GM18858 (cell line): Measurements from ENCODE around the gene AKAP8L.
A peak's percentile ranks its signal among the peaks of the same experiment; 100 is the strongest.

ENCODE experiments used
- ATAC-seq: cut with Tn5 transposase; IDR thresholded peaks from one replicate; pipeline ENCODE4 v1.9.1; 2021; ENCODE audit not compliant: unreplicated experiment

AKAP8L gene, protein sequence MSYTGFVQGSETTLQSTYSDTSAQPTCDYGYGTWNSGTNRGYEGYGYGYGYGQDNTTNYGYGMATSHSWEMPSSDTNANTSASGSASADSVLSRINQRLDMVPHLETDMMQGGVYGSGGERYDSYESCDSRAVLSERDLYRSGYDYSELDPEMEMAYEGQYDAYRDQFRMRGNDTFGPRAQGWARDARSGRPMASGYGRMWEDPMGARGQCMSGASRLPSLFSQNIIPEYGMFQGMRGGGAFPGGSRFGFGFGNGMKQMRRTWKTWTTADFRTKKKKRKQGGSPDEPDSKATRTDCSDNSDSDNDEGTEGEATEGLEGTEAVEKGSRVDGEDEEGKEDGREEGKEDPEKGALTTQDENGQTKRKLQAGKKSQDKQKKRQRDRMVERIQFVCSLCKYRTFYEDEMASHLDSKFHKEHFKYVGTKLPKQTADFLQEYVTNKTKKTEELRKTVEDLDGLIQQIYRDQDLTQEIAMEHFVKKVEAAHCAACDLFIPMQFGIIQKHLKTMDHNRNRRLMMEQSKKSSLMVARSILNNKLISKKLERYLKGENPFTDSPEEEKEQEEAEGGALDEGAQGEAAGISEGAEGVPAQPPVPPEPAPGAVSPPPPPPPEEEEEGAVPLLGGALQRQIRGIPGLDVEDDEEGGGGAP

DNA sequence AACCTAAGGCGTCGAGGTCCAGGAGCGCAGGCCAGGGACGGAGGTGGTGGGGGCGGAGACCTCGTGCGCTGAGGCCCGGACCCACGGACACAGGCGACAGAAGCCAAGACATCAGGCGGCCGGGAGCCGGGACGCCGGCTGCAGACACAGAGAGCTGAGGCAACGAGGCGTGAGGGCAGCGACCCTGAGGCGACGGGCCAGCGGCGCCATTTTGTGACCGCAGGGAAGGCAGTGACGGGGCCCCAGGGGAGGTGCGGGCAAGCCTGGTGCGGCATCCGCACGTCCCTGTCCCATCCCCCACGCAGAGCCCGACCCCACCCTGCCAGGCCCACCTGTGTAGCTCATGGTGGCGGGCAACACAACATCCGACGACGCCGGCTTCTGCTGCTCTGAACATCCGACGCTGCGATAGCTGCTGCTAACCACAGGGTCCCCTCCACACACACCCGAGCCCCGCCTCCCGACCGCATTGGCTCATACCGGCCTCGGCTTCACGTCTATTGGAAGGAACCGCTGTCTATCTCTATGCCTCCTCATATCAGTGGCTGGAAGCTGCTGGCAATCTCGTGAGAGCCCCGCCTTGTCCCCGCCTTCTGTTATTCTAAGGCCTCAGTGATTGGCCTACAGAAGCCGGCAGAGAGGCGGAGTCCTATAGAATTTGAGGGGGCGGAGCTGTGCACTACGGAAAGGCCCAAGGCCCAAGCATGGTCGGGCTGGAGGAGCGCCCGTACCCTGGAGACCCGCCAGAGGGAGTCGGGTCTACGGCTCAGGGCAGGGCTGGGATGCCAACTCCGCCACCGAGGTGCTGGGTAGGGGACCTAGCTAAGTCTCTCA is at the start of gene AKAP8L:
AKAP8L (minus strand) TSS at position 410 of the 834 bp plus-strand sequence; CDS start at position 345, 65 bp downstream.
- ATAC-seq: peak; percentile 85

DNA sequence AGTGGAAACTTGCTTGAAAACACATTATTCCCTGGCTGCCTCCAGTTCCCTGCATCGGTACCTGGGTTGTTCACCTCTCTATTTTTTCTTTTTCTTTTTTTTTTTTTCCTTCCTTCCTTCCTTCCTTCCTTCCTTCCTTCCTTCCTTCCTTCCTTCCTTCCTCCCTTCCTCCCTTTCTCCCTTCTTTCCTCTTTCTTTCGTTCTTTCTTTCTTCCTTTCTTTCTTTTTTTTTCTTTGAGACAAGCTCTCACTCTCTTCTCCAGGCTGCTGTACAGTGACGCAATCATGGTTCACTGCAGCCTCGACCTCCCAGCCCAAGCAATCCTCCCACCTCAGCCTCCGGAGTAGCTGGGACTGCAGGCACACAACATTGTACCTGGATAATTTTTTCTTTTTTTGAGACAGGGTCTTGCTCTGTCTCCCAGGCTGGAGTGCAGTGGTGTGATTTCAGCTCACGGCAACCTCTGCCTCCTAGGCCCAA is 49.0 kb upstream of the AKAP8L start:
- ATAC-seq: no peak

DNA sequence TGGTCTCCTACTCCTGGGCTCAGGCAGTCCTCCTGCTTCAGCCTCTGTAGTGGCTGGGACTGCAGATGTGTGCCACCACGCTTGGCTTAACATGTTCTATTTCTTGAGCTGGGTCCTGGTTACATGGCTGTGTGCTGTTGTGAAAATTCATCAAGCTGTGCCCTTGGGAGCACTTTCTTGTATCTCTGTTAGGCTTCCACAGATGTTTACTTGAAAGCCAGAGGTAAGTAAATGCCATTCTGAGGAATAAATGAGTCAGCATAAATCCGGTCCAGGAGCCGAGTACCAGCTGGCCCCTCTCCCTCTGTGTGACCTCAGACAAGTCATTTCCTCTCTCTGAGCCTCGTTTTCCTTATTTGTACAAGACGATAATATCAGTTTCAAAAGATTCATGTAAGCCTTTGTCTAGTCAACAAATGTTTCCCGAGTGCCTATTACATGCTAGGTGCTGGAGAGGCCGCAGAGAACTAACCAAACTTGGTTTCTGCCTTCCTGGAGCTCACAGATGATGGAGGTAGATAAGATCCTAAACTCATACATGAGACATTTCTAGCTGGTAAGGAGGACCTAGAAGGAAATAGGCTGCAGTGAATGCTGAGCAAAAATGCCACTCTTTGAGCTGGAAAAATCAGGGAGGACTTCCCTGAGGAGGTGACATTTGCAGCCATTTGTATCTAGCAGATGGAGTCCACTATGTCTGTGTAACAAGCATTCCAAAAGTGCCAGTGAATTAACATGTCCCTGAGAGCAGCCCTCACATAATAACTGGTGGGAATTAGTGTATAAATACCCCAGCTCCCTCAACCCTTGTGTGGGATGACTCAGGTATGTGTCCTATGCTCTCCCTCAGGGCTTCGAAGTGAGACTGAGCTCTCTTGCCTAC is 48.3 kb upstream of the AKAP8L start:
- ATAC-seq: no peak

DNA sequence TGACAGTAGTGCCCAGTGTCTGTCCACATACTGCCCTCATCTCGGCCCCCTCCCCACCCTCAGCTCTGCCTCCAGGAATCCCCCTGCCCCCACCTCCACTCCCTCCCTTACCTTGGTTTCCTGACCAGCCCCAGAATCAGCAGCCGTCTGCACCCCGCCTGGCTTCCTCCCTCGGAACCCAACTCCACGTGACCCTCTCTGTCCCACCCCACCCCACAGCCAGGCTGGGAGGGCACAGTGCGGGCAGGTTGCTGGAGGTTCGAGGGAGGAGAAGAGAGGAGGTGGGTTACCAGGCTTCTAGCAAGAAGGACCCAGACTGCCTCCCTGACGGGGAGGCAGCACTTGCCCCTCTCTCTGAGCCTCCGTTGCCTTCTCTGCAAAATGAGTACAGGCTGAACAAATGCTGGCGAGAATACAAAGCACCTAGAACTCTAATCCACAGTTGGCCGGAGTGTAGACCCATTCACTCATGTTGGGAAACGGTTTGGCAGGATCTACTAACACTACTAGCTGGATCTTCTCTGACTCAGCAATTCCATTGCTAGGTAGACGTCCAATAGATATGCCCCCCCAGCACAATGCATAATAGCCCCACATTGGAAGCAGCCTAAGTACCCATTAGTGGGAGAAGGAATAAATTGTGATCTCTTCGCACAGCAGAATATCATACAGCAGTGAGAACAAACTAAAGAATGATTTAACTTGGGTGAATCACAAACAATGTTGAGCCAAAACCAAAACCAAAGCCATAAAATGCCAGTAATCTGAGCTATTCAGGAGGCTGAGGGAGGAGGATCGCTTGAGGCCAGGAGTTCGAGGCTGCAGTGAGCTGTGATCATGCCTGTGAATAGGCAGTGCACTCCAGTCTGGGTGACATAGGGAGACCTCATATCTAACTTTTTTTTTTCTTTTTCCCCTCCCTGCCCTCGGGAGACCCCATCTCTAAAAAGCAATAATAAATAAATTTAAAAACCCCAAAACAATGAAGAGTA is 45.9 kb upstream of the AKAP8L start, which contains the start of gene RASAL3:
RASAL3 (minus strand) TSS at position 151 of the 992 bp plus-strand sequence. CDS start 186 bp downstream, outside the sequence.
- ATAC-seq: no peak

DNA sequence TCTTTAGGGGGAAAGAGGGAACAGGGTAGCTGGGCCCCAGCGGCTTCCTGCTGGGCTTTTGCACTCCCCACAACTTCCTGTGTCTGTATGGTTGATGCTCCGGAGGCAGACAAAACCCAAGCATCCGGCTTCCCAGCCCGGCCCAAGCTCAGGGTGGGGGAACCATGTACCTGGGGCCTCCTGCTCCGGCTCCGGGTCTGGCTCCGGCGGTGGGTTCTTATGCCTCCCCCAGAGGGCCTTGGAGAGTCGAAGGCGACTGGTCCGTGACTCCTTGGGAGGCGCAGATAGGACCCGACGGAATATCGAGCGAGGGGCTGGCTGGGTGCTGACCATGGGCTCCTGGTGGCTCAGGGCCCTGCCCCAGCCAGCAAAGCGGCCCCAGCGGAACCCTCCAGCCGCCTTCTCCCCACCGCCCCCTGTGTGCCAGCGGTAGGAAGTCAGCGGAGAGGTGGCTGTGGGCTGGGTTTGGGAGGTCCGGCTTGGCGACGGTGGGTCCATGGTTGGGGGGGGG is 45.1 kb upstream of the AKAP8L start:
- no peak for ATAC-seq

DNA sequence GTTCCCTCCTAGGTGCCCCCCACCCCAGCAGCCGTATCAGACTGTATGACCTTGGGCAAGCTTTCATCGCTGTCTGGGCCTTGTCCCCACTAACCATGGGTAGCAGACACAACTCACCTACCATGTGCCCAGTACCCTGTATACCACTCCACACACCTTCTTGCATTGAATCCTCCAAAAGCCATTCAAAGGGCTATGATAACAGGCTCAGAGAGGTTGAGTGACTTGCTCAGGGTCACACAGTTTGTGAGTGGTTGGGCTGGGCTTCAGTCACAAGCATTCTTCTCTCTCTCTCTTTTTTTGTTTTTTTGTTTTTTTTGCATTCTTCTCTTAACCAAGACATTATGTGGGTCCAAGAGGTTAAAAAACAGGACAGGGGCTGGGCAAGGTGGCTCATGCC is 42.9 kb upstream of the AKAP8L start:
- no peak for ATAC-seq

DNA sequence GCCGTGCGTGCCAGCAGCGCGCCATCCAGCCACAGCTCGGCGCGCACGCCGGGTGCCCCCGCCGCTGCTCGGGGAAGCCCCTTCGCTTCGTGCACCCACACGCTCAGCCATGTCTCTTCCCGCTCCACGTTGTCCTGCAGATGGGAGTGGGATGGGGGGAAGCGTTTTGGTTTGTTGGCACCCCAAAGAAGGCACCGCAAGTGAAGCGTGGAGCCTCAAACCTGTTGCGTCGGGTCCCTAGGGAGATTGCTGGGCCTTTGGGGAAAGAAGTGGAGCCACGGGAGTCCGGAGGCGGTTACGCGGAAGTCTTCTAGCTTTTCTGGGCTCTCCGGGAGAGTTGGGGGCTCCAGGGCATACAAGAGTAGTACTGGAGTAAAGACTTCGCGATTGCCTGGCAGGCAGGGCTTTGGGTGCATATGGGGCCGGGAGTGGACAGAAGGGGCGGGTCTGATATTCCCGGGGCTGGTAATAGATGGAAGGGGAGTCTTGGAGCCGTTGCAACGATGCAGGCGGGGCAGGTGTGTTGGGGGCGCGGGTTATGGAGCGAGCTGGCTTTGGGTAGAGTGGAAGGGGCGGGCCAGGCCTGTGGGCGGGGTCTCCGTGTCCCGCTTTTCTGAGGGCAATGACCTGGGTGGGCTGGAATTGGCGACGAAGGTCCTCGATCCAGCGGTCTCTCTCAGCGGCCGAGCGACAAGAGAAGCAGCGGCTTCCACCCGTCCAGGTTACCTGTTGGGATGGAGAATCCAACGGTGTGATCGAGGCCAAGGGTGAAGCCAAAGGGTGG is 39.1 kb upstream of the AKAP8L start:
- ATAC-seq: no peak

DNA sequence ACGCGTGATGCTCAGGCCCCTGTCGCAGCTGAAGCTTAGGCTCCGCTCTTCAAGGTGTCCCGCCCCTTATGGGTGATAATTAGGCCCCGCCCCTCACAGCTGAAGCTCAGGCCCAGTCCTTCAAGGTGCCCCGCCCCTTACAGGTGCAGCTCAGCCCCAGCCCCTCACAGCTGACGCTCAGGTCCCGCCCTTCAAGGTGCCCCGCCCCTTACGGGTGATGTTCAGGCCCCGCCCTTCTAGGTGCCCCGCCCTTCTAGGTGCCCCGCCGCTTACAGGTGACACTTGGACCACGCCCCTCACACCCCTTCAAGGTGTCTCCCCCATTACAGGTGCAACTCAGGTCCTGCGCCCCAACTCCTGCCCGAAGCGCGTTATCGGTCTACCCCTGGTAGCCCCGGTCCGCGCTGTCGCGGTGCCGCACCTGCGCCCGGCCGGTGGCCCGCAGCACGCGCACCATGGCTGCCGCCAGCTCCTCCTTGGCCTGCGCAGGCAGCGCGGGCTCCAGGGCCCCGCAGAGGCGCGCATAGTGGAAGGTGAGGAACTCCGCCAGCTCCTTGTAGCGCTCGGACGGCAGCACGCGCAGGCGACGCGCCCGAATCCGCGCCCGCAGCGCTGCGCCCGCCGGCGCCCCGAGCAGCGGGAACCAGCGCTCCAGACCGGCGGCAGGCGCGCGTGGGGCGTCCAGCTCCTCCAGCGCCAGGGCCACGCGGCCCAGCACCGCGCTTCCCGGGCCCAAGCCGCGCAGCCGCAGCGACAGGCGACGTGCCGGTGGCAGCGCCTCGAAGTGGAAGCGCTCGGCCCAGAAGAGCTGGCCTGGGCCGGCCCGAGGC is 38.3 kb upstream of the AKAP8L start:
- ATAC-seq: no peak

DNA sequence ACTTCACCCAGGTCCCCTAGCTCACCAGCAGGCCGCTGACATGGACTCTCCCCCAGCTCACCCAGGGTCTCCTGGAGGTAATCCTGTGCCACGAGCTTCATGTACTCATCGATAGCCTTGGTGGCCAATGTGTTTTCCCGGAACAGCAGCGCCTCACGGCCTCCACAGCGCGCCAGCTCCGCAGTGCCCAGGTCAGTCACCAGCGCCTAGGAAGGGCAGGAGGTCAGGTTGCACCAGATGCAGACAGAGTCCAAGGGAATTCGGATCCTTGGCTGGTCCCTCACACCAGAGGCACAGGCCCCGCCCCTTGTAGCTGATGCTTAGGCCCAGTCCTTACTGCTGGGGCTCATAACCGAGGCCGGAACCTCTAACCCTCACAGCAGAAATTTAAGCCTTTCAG is 37.7 kb upstream of the AKAP8L start:
- no peak for ATAC-seq

DNA sequence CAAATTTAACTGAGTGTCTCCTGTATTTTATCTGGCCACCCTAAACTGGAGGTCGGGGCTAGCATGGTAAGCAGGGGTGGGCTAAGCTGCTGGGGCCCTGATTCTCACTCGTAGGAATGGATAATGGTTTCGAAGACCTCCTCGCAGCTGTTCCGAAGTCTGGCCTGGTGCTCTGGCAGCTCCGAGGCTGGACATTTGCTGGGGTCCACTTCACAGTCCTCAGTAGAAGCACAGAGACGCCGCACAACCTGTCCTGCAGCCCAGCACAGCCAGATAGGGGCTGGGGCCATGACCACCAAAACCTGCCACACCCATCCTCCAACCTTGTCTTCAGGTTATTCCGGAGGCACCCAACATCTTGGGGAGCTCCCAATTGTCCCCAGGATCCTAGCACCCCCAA is 37.2 kb upstream of the AKAP8L start:
- ATAC-seq: no peak

DNA sequence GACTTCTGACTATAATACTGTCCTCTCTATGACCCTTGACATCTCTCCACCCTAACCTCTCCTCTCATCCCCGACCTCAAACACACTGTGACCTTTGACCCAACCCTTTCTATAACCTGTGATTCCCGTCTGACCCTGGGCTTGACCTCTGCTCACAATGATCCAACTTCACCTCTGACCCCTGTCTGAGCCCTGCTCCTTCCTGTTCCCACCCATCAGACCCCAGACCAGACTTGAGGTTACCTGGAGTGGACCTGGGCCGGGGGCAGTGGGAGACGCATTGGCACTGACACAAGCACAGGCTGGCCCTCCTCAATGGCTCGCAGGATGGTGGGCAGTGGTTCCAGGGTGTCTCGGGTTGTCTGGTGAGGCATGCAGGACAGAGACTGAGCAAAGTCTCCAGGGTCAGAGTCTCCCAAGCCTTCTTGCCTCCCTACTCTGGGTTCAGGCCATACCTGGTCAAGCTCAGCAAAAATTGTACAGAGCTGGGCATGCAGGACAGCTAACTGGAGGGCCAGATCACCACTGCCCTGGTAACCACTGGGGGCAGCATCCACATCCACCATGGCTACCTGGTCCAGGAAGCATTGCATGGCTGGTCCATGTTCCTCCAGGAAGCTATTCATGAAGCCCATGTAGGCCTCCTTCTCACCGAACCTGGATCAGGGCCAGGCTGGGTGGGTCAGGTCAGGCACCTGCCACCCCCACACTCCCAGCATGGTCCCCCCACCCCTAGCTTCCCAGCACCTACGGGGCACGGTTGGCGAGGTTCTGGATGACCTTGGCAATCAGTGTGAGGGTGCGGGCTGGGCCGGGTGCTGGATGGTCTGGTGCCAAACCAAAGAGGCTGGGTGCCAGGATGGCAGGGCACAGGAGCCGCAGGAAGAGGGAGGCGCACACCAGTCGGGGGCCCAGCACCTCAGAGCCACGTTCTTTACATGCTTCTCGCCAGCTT is 35.4 kb upstream of the AKAP8L start:
- no peak for ATAC-seq

DNA sequence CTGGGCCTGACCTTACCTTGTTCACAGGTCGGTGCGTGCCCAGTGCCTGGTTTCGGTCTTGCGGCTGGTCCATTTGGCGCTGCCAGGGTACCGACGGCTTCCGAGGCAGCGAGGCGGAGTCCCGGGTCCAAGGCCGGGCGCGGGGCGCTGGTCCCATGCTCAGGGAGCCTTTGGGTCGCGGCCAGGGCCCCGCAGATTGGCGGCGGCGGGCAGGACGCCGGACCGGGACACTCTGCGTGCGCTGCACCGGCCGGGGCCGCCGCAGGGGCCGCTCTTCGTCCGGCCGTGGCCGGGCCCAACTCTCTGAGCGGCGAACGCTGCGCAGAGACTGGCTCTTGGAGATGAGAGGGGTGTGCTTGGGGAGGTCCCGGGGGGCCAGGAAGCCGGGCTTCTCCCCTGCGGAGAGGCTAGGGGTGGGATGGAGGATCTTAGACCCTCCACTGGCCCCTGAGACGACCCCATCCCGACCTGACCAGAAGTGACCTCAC is 34.3 kb upstream of the AKAP8L start:
- ATAC-seq: no peak

DNA sequence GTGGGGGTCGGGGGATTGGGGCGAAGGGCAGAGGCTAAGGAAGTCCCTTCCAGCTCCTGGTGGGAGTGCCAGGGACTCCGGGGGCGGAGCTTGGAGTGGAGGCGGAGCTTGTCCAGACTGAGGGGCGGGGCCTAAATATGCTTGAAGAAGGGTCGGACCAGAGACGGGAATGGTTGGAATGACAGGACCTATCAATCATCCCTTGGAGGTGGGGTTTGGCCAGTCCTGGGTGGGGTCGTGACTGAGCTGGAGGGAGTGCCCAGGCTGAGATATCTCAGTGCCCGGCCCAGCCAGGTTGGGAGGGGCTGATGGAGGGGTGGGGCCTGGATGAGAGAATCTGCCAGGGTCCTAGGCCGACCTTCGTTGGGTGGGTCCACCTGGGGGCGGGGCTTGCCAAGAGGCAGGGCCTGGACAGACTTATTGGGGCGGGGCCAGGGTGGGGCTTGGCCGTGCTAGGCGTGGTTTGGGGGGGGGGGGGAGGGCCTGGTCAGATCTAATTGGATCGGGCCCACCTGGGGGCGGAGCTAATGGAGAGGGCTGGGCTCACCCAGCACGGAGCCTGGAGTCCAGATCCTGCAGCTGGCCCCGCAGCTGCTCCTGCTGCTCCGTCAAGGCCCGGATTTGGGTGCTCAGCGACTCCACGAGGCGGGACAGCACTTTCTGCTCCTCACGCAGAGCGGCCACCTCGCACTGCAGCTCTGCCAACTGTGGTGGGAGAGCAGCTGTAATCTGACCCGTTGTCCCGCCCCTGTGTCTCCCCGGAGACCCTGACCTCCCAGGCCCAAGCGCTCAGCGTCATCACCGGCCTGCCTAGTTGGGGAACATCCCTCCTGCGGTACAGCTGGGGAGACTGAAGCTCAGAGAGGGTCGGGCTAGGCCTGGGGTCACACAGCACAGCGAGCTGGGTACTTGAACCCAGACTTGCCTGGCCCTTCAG is 33.6 kb upstream of the AKAP8L start:
- ATAC-seq: no peak

DNA sequence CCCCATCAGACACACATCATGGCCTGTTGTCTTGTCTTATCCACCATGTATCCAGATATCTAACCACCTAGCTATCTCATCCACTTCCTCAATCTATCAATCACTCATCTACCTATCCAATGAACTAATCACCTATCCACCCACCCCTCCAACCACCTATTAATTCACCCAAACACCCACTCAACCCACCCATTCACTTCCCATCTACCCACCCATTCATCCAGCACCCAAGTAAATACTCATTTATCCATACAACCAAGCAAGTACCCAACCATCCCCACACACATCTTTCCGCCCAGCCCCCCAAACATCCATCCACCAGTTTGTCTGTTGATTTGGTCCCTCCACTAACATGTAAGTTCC is 31.7 kb upstream of the AKAP8L start:
- ATAC-seq: no peak
